ENCODE data around the gene SIRT2.

SIRT2 gene

GRCh38 chr19:38928391-38929001, 29.1 kb upstream of the SIRT2 start:
- no peak overlapping the region for H3K4me3 ChIP-seq (replicated peaks; ENCODE audit: low read depth, low read length)
- DNase-seq (ENCODE audit: low read depth) = no peak
- TF ChIP-seq CTCF (IDR thresholded peaks at IDR 0.05; ENCODE audit: low read length, missing control alignments) = no peak

GRCh38 chr19:38924388-38924787, 25.0 kb upstream of the SIRT2 start:
- DNase-seq (ENCODE audit: low read depth) = no peak
- no peak for TF ChIP-seq CTCF (IDR thresholded peaks at IDR 0.05; ENCODE audit: low read length, missing control alignments)
- no peak overlapping the region for H3K4me3 ChIP-seq (replicated peaks; ENCODE audit: low read depth, low read length)

- DNase-seq (ENCODE audit: low read depth) = no peak
- TF ChIP-seq CTCF (IDR thresholded peaks at IDR 0.05; ENCODE audit: low read length, missing control alignments) = no peak
- H3K4me3 ChIP-seq (replicated peaks; ENCODE audit: low read depth, low read length) = no peak overlapping the region
Measured at GRCh38 chr19:38922482-38922881, 23.1 kb upstream of the SIRT2 start.

- no peak for DNase-seq (ENCODE audit: low read depth)
- TF ChIP-seq CTCF (IDR thresholded peaks at IDR 0.05; ENCODE audit: low read length, missing control alignments) = no peak
- H3K4me3 ChIP-seq (replicated peaks; ENCODE audit: low read depth, low read length) = no peak overlapping the region
Measured at GRCh38 chr19:38921420-38922274, 22.2 kb upstream of the SIRT2 start.

GRCh38 chr19:38920602-38921419, 21.4 kb upstream of the SIRT2 start:
- TF ChIP-seq CTCF (IDR thresholded peaks at IDR 0.05; ENCODE audit: low read length, missing control alignments) = no peak
- H3K4me3 ChIP-seq (replicated peaks; ENCODE audit: low read depth, low read length) = no peak overlapping the region
- DNase-seq (ENCODE audit: low read depth) = no peak

- no peak for DNase-seq (ENCODE audit: low read depth)
- H3K4me3 ChIP-seq (replicated peaks; ENCODE audit: low read depth, low read length) = no peak overlapping the region
- TF ChIP-seq CTCF (IDR thresholded peaks at IDR 0.05; ENCODE audit: low read length, missing control alignments) = no peak
Measured at GRCh38 chr19:38919837-38920601, 20.6 kb upstream of the SIRT2 start.
